NB4 (cell line): ENCODE measurements around the gene ZC3H14.
"Not testable (repeated sequence)": the region's sequence is repeated elsewhere in the genome, so short reads cannot be mapped to it uniquely, and the experiment has no call there.

ENCODE experiments used
- DNase-seq: peaks from one replicate; pipeline ENCODE4 v3.0.0; 2010; ENCODE audit warnings: low read depth
- H3K4me3 ChIP-seq: one replicate; pipeline ENCODE4 v1.5.1; 2011; ENCODE audit warnings: mild to moderate bottlenecking, low read depth, low read length, moderate library complexity
- CTCF ChIP-seq: IDR thresholded peaks from one replicate; pipeline ENCODE4 v1.5.1; 2012; ENCODE audit warnings: low read depth, low read length
- MAX ChIP-seq: IDR thresholded peaks from 2 replicates; pipeline ENCODE4 v1.6.1; 2011; ENCODE audit warnings: low read depth, low read length
- MYC ChIP-seq: IDR thresholded peaks from 2 replicates; pipeline ENCODE4 v1.6.1; 2011; ENCODE audit warnings: low read depth, low read length
- POLR2A ChIP-seq: IDR thresholded peaks from 2 replicates; pipeline ENCODE4 v1.6.1; 2011; ENCODE audit warnings: mild to moderate bottlenecking; ENCODE audit not compliant: insufficient read length; ENCODE audit errors: extremely low read depth

The ZC3H14 gene

GRCh38 chr14:88522393-88522792, 40.4 kb upstream of the ZC3H14 start:
- H3K4me3 ChIP-seq = no peak overlapping the region
- DNase-seq = no peak
- TF ChIP-seq CTCF = no peak
- no peak for TF ChIP-seq POLR2A
- no peak for TF ChIP-seq MAX
- TF ChIP-seq MYC = no peak

DNA sequence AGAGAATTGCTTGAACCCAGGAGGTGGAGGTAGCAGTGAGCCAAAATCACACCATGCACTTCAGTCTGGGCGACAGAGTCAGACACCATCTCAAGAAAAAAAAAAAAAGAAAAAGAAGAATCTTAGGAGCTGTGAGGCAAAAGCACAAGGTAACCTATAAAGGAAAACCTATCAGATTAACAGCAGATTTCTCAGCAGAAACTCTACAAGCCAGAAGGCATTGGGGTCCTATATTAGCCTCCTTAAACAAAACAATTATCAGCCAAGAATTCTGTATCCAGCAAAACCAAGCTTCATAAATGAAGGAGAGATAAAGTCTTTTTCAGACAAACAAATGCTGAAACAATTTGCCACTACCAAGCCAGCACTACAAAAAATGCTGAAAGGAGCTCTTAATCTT, 32.9 kb upstream of the ZC3H14 start:
- DNase-seq, H3K4me3 ChIP-seq: not testable (repeated sequence)

GRCh38 chr14:88533064-88533602, 29.7 kb upstream of the ZC3H14 start:
- TF ChIP-seq MAX = no peak
- TF ChIP-seq CTCF = no peak
- no peak for TF ChIP-seq MYC
- TF ChIP-seq POLR2A = no peak
- no peak for DNase-seq
- H3K4me3 ChIP-seq = no peak overlapping the region

DNA sequence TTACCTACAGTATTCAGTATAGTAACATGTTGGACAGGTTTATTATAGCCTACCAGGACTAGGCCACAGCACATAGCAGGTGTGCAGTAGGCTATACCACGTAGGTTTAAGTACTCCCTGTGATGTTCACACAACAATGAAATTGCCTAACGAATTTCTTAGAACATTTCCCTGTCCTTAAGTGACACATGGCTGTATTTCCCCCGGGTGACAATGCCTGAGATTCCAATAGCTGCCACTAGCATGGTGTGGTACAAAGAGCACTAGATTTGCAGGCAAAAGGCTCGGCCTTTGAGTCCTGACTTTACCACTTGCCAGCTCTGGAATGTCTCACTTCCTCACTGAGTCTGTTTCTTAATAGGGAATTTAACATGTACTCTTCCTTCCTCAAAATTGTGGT, 27.7 kb upstream of the ZC3H14 start:
- no peak overlapping the region for H3K4me3 ChIP-seq
- DNase-seq = no peak
- TF ChIP-seq CTCF (no peak), MAX (no peak), POLR2A (no peak), MYC (no peak)

DNA sequence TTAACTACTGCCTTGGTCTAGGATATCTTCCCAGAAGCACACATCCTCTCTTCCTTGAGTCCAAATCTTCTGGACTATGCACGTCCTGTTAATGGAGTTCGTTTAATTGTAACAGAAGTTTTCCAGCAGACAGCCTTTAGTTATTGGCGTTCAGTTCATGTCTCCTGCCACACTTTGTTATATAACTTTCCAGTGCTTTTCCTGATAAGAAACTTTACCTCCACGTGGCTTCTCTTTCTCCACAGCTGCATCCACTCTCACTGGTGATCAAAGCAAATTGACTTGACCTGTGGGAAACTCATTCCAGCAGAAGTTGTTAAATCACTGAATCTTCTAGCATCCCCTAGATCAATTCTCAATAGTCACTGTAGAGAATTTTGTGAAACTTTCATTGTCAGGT, 27.0 kb upstream of the ZC3H14 start:
- no peak for DNase-seq
- H3K4me3 ChIP-seq = no peak overlapping the region
- TF ChIP-seq MAX (no peak), POLR2A (no peak), CTCF (no peak), MYC (no peak)

- H3K4me3 ChIP-seq = no peak overlapping the region
- DNase-seq = no peak
- TF ChIP-seq MYC (no peak), CTCF (no peak), MAX (no peak), POLR2A (no peak)
These were observed 21.5 kb upstream of the ZC3H14 start for GRCh38 chr14:88541324-88541723.
